CD1c-positive myeloid dendritic cell (primary cell): Measurements from ENCODE around the gene C16orf96.
A peak's percentile ranks its signal among the peaks of the same experiment; 100 is the strongest.

Experiments used
- DNase-seq: peaks from one replicate; pipeline ENCODE4 v3.0.0-alpha.2; 2016; ENCODE audit errors: extremely low spot score

The C16orf96 gene

GRCh38 chr16:4525634-4526277 lies 30.4 kb upstream of the C16orf96 start:
- DNase-seq, result no peak

- DNase-seq, result no peak
These were observed 26.8 kb upstream of the C16orf96 start for GRCh38 chr16:4529085-4530060.

GRCh38 chr16:4531811-4532210 lies 24.3 kb upstream of the C16orf96 start:
- no peak for DNase-seq

- DNase-seq, result no peak
These were observed 23.9 kb upstream of the C16orf96 start for GRCh38 chr16:4532238-4532637.

GRCh38 chr16:4533490-4533889 lies 22.6 kb upstream of the C16orf96 start:
- DNase-seq, result no peak

- DNase-seq, result no peak
These were observed 21.9 kb upstream of the C16orf96 start for GRCh38 chr16:4534151-4534790.

- DNase-seq, result peak; percentile 29
These were observed 20.5 kb upstream of the C16orf96 start for GRCh38 chr16:4535627-4536108.

GRCh38 chr16:4536391-4537106 lies 19.6 kb upstream of the C16orf96 start:
- DNase-seq, result no peak

- DNase-seq, result peak; percentile 32
These were observed 18.5 kb upstream of the C16orf96 start for GRCh38 chr16:4537376-4538343.

- DNase-seq, result peak; percentile 99
These were observed 17.5 kb upstream of the C16orf96 start, which contains the start of gene CDIP1 for GRCh38 chr16:4538350-4539235. TSS of gene CDIP1 (minus strand) at chr16:4538773. CDS start at chr16:4514130, 24,643 bp downstream.

GRCh38 chr16:4539716-4540284 lies 16.3 kb upstream of the C16orf96 start:
- no peak for DNase-seq

GRCh38 chr16:4544473-4544872 lies 11.7 kb upstream of the C16orf96 start:
- DNase-seq, result no peak

GRCh38 chr16:4548124-4548523 lies 8.0 kb upstream of the C16orf96 start:
- no peak for DNase-seq

- DNase-seq, result no peak
These were observed 5.5 kb upstream of the C16orf96 start for GRCh38 chr16:4550591-4550990.

GRCh38 chr16:4552541-4552940 lies 3.6 kb upstream of the C16orf96 start:
- no peak for DNase-seq

- no peak for DNase-seq
These were observed 440 bp downstream of the C16orf96 start for GRCh38 chr16:4556580-4556979.

GRCh38 chr16:4557973-4558372 lies 1.8 kb downstream of the C16orf96 start:
- DNase-seq, result no peak

GRCh38 chr16:4561596-4561995 lies 5.5 kb downstream of the C16orf96 start:
- DNase-seq, result no peak

GRCh38 chr16:4564661-4565267 lies 8.6 kb downstream of the C16orf96 start:
- no peak for DNase-seq
